HepG2 (cell line): Measurements from ENCODE around the gene SMARCAD1. TPM values are rescaled to one million over a fixed set of nuclear protein-coding genes. Genes with fewer than 3 reads are reported as not detected.
"Not testable (repeated sequence)": the region's sequence is repeated elsewhere in the genome, so short reads cannot be mapped to it uniquely, and the experiment has no call there.

Source experiments
- ATAC-seq: fragments of 200-7000 bp; cut with Tn5 transposase; 3 replicates; pipeline ENCODE4 v1.9.1; 2020; ENCODE audit warnings: mild to moderate bottlenecking, moderate library complexity
- BruUV-seq: library from RNA; stranded (reverse); fragments of 400-500 nt; replicated peaks from 2 replicates; lab custom pipeline; 2021; lab: Mats Ljungman, UMichigan
- CTCF ChIA-PET: fragments of 300-600 bp; formaldehyde crosslinking; extraction: SDS; loops from one replicate; lab custom pipeline; 2021; ENCODE audit warnings: low total read pairs, inconsistent platforms, low intra/inter-chr PET ratio; lab: Yijun Ruan, JAX
- POLR2A ChIA-PET: fragments of 350-600 bp; sonication (Branson Sonifier 250); formaldehyde crosslinking; loops from one replicate; lab custom pipeline; 2020; ENCODE audit warnings: antibody characterized with exemption, inconsistent platforms; lab: Yijun Ruan, JAX
- DNase-seq: peaks from one replicate; pipeline ENCODE4 v3.0.0-alpha.2; 2015; ENCODE audit warnings: low spot score
- FAIRE-seq: peaks from 3 replicates; lab custom pipeline; 2011; peaks lifted over from hg19 to GRCh38; lab: Jason Lieb, UNC
- H2AFZ ChIP-seq: one replicate; pipeline ENCODE4 v1.6.1; 2011; ENCODE audit warnings: low read length, inconsistent platforms
- H3K27ac ChIP-seq: fragments of 300-600 bp; 3 replicates; pipeline ENCODE4 v1.8.0; 2011; ENCODE audit warnings: mixed run types, mild to moderate bottlenecking, mixed read lengths, low read length, inconsistent platforms; ENCODE audit not compliant: insufficient read depth; ENCODE audit errors: extremely low read length
- H3K27me3 ChIP-seq, 2 experiments: fragments of 200-600 bp in 1 of 2; 2 replicates in 1 of 2; 3 replicates in 1 of 2; pipeline versions ENCODE4 v1.6.0 to v1.8.0; 2011; ENCODE audit warnings: low read length in 2 of 2, mild to moderate bottlenecking in 2 of 2, moderate library complexity in 2 of 2, inconsistent platforms in 1 of 2; ENCODE audit not compliant: insufficient read depth in 2 of 2, control insufficient read depth in 1 of 2
- H3K36me3 ChIP-seq, 2 experiments: fragments of 200-600 bp in 1 of 2; replicated peaks in 1 of 2; 2 replicates in 1 of 2; 3 replicates in 1 of 2; pipeline versions ENCODE4 v1.5.1 to v1.8.0; 2011; ENCODE audit warnings: low read length in 2 of 2, inconsistent platforms in 1 of 2; ENCODE audit not compliant: insufficient read depth in 2 of 2, control insufficient read depth in 1 of 2
- H3K4me1 ChIP-seq: 2 replicates; pipeline ENCODE4 v1.5.1; 2012; ENCODE audit warnings: low read length, inconsistent platforms; ENCODE audit not compliant: insufficient read depth
- H3K4me2 ChIP-seq: 2 replicates; pipeline ENCODE4 v1.6.0; 2011; ENCODE audit warnings: low read depth, low read length, inconsistent platforms
- H3K4me3 ChIP-seq, 3 experiments: fragments of 200-600 bp in 1 of 3; sonication (generic), shearing (Covaris generic) in 1 of 3; replicated peaks in 1 of 3; 2 replicates each; pipeline ENCODE4 v1.5.1; 2011 to 2016; ENCODE audit warnings: low read length in 3 of 3, inconsistent platforms in 2 of 3, low read depth in 2 of 3, mild to moderate bottlenecking in 2 of 3, control low read depth in 1 of 3, mixed read lengths in 1 of 3; ENCODE audit not compliant: insufficient read depth in 1 of 3
- H3K79me2 ChIP-seq: one replicate; pipeline ENCODE4 v1.6.1; 2011; ENCODE audit warnings: low read length, inconsistent platforms; ENCODE audit not compliant: insufficient read depth
- H3K9ac ChIP-seq: 2 replicates; pipeline ENCODE4 v1.6.0; 2011; ENCODE audit warnings: mild to moderate bottlenecking, low read depth, low read length, inconsistent platforms; ENCODE audit not compliant: insufficient read depth
- H3K9me3 ChIP-seq: 2 replicates; pipeline ENCODE4 v1.5.1; 2012; ENCODE audit warnings: mild to moderate bottlenecking, low read length
- H4K20me1 ChIP-seq: 2 replicates; pipeline ENCODE4 v1.6.0; 2011; ENCODE audit warnings: inconsistent platforms, mild to moderate bottlenecking, low read length, moderate library complexity; ENCODE audit not compliant: insufficient read depth
- CERS6 ChIP-seq: sonication (generic); formaldehyde crosslinking; IDR thresholded peaks from 2 replicates; pipeline ENCODE4 v1.5.0; 2020; ENCODE audit warnings: missing genetic modification reagents
- DNMT3B ChIP-seq: conservative IDR thresholded peaks from 2 replicates; pipeline ENCODE4 v1.6.1; 2016; ENCODE audit warnings: missing biosample characterization, control low read depth
- GABPB1 ChIP-seq: IDR thresholded peaks from 2 replicates; pipeline ENCODE4 v1.6.1; 2016; ENCODE audit warnings: mild to moderate bottlenecking, missing genetic modification reagents, moderate library complexity, missing compliant biosample characterization
- GLI4 ChIP-seq: sonication (generic); formaldehyde crosslinking; IDR thresholded peaks from 2 replicates; pipeline ENCODE4 v1.5.1; 2020; ENCODE audit warnings: missing genetic modification reagents, mild to moderate bottlenecking, moderate library complexity, borderline replicate concordance
- KAT2B ChIP-seq: fragments of 150-350 bp; IDR thresholded peaks from 2 replicates; pipeline ENCODE4 v1.6.1; 2014; ENCODE audit warnings: low read depth, low read length, borderline replicate concordance
- MAFF ChIP-seq: IDR thresholded peaks from 2 replicates; pipeline ENCODE4 v1.6.1; 2011; ENCODE audit warnings: low read depth, low read length, improper control_type of control experiment
- MAFK ChIP-seq, 2 experiments: IDR thresholded peaks in 1 of 2; conservative IDR thresholded peaks in 1 of 2; 2 replicates each; pipeline ENCODE4 v1.6.1; 2011; ENCODE audit warnings: improper control_type of control experiment in 2 of 2, low read length in 2 of 2
- RCOR2 ChIP-seq: IDR thresholded peaks from 2 replicates; pipeline ENCODE4 v1.6.1; 2016; ENCODE audit warnings: missing biosample characterization, missing genetic modification reagents
- SMAD1 ChIP-seq: sonication (generic); formaldehyde crosslinking; IDR thresholded peaks from 2 replicates; pipeline ENCODE4 v1.4.0; 2020; ENCODE audit warnings: missing genetic modification reagents, low read depth, mild to moderate bottlenecking, borderline replicate concordance
- SP1 ChIP-seq, 2 experiments: fragments of 450-650 bp in 1 of 2; sonication (generic) in 1 of 2; formaldehyde crosslinking in 1 of 2; IDR thresholded peaks; 2 replicates each; pipeline versions ENCODE4 v1.4.0 to v1.6.1; 2016 to 2020; ENCODE audit warnings: missing genetic modification reagents in 1 of 2
- TFE3 ChIP-seq: IDR thresholded peaks from 2 replicates; pipeline ENCODE4 v1.6.1; 2016
- ZFY ChIP-seq: sonication (generic); formaldehyde crosslinking; IDR thresholded peaks from 2 replicates; pipeline ENCODE4 v1.4.0; 2020; ENCODE audit warnings: missing genetic modification reagents
- ZNF138 ChIP-seq: sonication (generic); formaldehyde crosslinking; IDR thresholded peaks from 2 replicates; pipeline ENCODE4 v1.5.0; 2020; ENCODE audit warnings: mild to moderate bottlenecking, low read depth, missing genetic modification reagents
- ZNF160 ChIP-seq: sonication (generic); formaldehyde crosslinking; IDR thresholded peaks from 2 replicates; pipeline ENCODE4 v1.8.0; 2022; ENCODE audit warnings: mild to moderate bottlenecking, inconsistent platforms, missing genetic modification reagents
- ZNF282 ChIP-seq: fragments of 450-650 bp; IDR thresholded peaks from 2 replicates; pipeline ENCODE4 v1.6.1; 2018; ENCODE audit not compliant: partially characterized antibody
- ZNF343 ChIP-seq: sonication (generic); formaldehyde crosslinking; IDR thresholded peaks from 2 replicates; pipeline ENCODE4 v1.4.0; 2020; ENCODE audit warnings: mild to moderate bottlenecking, missing genetic modification reagents
- ZNF782 ChIP-seq: sonication (generic); formaldehyde crosslinking; IDR thresholded peaks from 2 replicates; pipeline ENCODE4 v1.4.0; 2020; ENCODE audit warnings: missing genetic modification reagents, mild to moderate bottlenecking, borderline replicate concordance
- WGBS: methylation state at CpG from one replicate; pipeline ENCODE4 v1.1.6; 2017; ENCODE audit warnings: low lambda C conversion rate; 5-methylcytosine and 5-hydroxymethylcytosine counted together
- in situ Hi-C: cut with HindIII; loops from 2 replicates; pipeline ENCODE4 v1.10.0; 2017; ENCODE audit warnings: low pct_unique_long_range_greater_than_20kb; ENCODE audit not compliant: extremely low pct_ligation_motif_present
- intact Hi-C: fragments of 100-400 bp; cut with micrococcal nuclease; formaldehyde crosslinking; loops from one replicate; pipeline ENCODE4 v1.10.0; 2022; ENCODE audit not compliant: unreplicated experiment
- polyA plus RNA-seq, 8 experiments: library from polyadenylated mRNA; depleted of rRNA in 3 of 8; stranded (reverse) in 7 of 8; unstranded in 1 of 8; fragments of >200 nt; fragmentation: Illumina TruSeq in 4 of 8; extraction: Trizol in 4 of 8; gene quantifications; 2 replicates each; pipeline versions ENCODE4 v1.2.1 to v1.2.3, GENCODE V29; 2011 to 2016; ENCODE audit warnings: low read depth in 4 of 8, missing spikeins in 1 of 8, mixed read lengths in 1 of 8; ENCODE audit not compliant: insufficient read depth in 1 of 8
- total RNA-seq, 5 experiments: library from RNA; depleted of rRNA; stranded (reverse); fragments of >200 nt; fragmentation: Illumina TruSeq; extraction: Trizol; gene quantifications; 2 replicates each; pipeline ENCODE4 v1.2.3, GENCODE V29; 2016; ENCODE audit warnings: low read depth in 1 of 5

Gene SMARCAD1
- total and polyA plus RNA-seq, 2 of the 13 experiments (the other 11 are each of a cell fraction or from before 2014, with no cell fraction given): 18.2 to 35.9 TPM

- ATAC-seq, FAIRE-seq, H3K27me3 ChIP-seq, in situ Hi-C loops, H3K79me2 ChIP-seq, H3K4me3 ChIP-seq, H3K4me2 ChIP-seq, BruUV-seq, H3K9me3 ChIP-seq, POLR2A ChIA-PET, H3K27ac ChIP-seq, DNase-seq, CTCF ChIA-PET, H2AFZ ChIP-seq, H3K9ac ChIP-seq, H4K20me1 ChIP-seq, H3K36me3 ChIP-seq: not testable (repeated sequence)
- intact Hi-C loops: loop anchor here (5.0 kb wide), 1 partner anchor 88 kb away; the partner anchor contains the start of gene SMARCAD1
- TF ChIP-seq MAFK (conservative IDR thresholded peaks at IDR 0.05 in 1 of 2, IDR thresholded peaks at IDR 0.05 in 1 of 2; ENCODE audit: low read length in 2 of 2): peak; percentile 44 to 60
- peak; percentile 31; the same call in 1 of the 2 replicates for TF ChIP-seq MAFF
- 25% methylated on average over 6 of the region's 6 CpGs for WGBS
- peaks cover 18% of the 10 kb centered on the region for H3K4me1 ChIP-seq
Measured at GRCh38 chr4:94295473-94295872, 87.8 kb downstream of the SMARCAD1 start.

GRCh38 chr4:94298725-94299252 lies 91.1 kb downstream of the SMARCAD1 start:
- FAIRE-seq: peak; percentile 86
- peak; percentile 100 for ATAC-seq
- no peaks in the 10 kb centered on the region for H3K79me2 ChIP-seq
- H3K27me3 ChIP-seq: no peaks in the 10 kb centered on the region
- H3K4me3 ChIP-seq: peak overlapping the region in 2 of 3 experiments; percentile 20 to 26; a peak in 2 of 6 replicates
- ChIA-PET CTCF (no interaction called here), POLR2A (interaction anchor here (0.7 kb wide), 1 partner anchor 91 kb away, joined by 4 read pairs; the partner anchor contains the start of gene SMARCAD1)
- peak; percentile 82 for DNase-seq
- BruUV-seq: no TSS peak
- in situ Hi-C loops: no loop called here
- H4K20me1 ChIP-seq: no peaks in the 10 kb centered on the region
- intact Hi-C loops: loop anchor here (5.0 kb wide), 1 partner anchor 91 kb away; the partner anchor contains the start of gene SMARCAD1
- H3K36me3 ChIP-seq: no peaks in the 10 kb centered on the region
- peak overlapping the region; percentile 51 for H3K27ac ChIP-seq
- H3K9me3 ChIP-seq: no peaks in the 10 kb centered on the region
- 2% methylated on average over 4 of the region's 4 CpGs for WGBS
- H3K4me1 ChIP-seq: peaks cover 18% of the 10 kb centered on the region
- no peak overlapping the region for H2AFZ ChIP-seq
- peak overlapping the region; percentile 60 for H3K4me2 ChIP-seq
- no peak overlapping the region for H3K9ac ChIP-seq
- TF ChIP-seq ZFY (CRISPR knock-in tag): no peak
- TF ChIP-seq TFE3 (CRISPR knock-in tag): 0 out of 2 replicates have a peak, but pooled peaks have one; percentile 24
- TF ChIP-seq KAT2B: no peak
- peak; percentile 62; the same call in 1 of the 2 replicates for TF ChIP-seq RCOR2 (CRISPR knock-in tag)
- TF ChIP-seq SMAD1 (CRISPR knock-in tag): no peak
- no peak for TF ChIP-seq DNMT3B (CRISPR knock-in tag)
- TF ChIP-seq ZNF343: no peak
- TF ChIP-seq ZNF282: no peak
- TF ChIP-seq CERS6 (CRISPR knock-in tag): no peak
- TF ChIP-seq ZNF138 (CRISPR knock-in tag): no peak
- no peak for TF ChIP-seq ZNF160 (CRISPR knock-in tag)
- no peak for TF ChIP-seq SP1 (IDR thresholded peaks at IDR 0.05)
- no peak for TF ChIP-seq SP1 (CRISPR knock-in tag; IDR thresholded peaks at IDR 0.05)
- no peak for TF ChIP-seq GLI4 (CRISPR knock-in tag)
- TF ChIP-seq ZNF782 (CRISPR knock-in tag): no peak
- no peak for TF ChIP-seq GABPB1 (CRISPR knock-in tag)
